ENCODE measurements around the gene DNAJC15.

DNAJC15 gene

GRCh38 chr13:43124490-43124889 is 101.1 kb downstream of the DNAJC15 start:
- FAIRE-seq = no peak
- no peak for DNase-seq (ENCODE audit: low spot score)

- DNase-seq (ENCODE audit: low spot score) (no peak), FAIRE-seq (no peak)
These were observed 103.0 kb downstream of the DNAJC15 start for GRCh38 chr13:43126420-43126819.

GRCh38 chr13:43127103-43127798 is 103.9 kb downstream of the DNAJC15 start:
- no peak for FAIRE-seq
- no peak for DNase-seq (ENCODE audit: low spot score)

- FAIRE-seq (no peak), DNase-seq (ENCODE audit: low spot score) (no peak)
These were observed 104.4 kb downstream of the DNAJC15 start for GRCh38 chr13:43127827-43128226.

- no peak for FAIRE-seq
These were observed 105.1 kb downstream of the DNAJC15 start for GRCh38 chr13:43128504-43128961.

GRCh38 chr13:43129066-43129465 is 105.7 kb downstream of the DNAJC15 start:
- no peak for FAIRE-seq
- DNase-seq (ENCODE audit: low spot score) = no peak

More at GRCh38 chr13:43128504-43128961, 105.1 kb downstream of the DNAJC15 start:
- DNase-seq (ENCODE audit: low spot score) = no peak

- FAIRE-seq = no peak
- DNase-seq (ENCODE audit: low spot score) = no peak
These were observed 106.2 kb downstream of the DNAJC15 start for GRCh38 chr13:43129511-43130110.

GRCh38 chr13:43132257-43132656 is 108.9 kb downstream of the DNAJC15 start:
- FAIRE-seq (no peak), DNase-seq (ENCODE audit: low spot score) (no peak)

GRCh38 chr13:43132911-43133310 is 109.5 kb downstream of the DNAJC15 start:
- DNase-seq (ENCODE audit: low spot score) = no peak
- no peak for FAIRE-seq

- DNase-seq (ENCODE audit: low spot score) = no peak
- FAIRE-seq = no peak
These were observed 110.4 kb downstream of the DNAJC15 start for GRCh38 chr13:43133792-43134191.

GRCh38 chr13:43134868-43135267 is 111.5 kb downstream of the DNAJC15 start:
- DNase-seq (ENCODE audit: low spot score) (no peak), FAIRE-seq (no peak)

- no peak for FAIRE-seq
These were observed 112.1 kb downstream of the DNAJC15 start for GRCh38 chr13:43135516-43135915.

GRCh38 chr13:43136920-43137575 is 113.7 kb downstream of the DNAJC15 start:
- FAIRE-seq (no peak), DNase-seq (ENCODE audit: low spot score) (no peak)

More at GRCh38 chr13:43135516-43135915, 112.1 kb downstream of the DNAJC15 start:
- DNase-seq (ENCODE audit: low spot score) = no peak

- FAIRE-seq (no peak), DNase-seq (ENCODE audit: low spot score) (no peak)
These were observed 115.8 kb downstream of the DNAJC15 start for GRCh38 chr13:43139211-43139610.

- DNase-seq (ENCODE audit: low spot score) = no peak
- no peak for FAIRE-seq
These were observed 116.5 kb downstream of the DNAJC15 start for GRCh38 chr13:43139921-43140320.

GRCh38 chr13:43140985-43141384 is 117.6 kb downstream of the DNAJC15 start:
- DNase-seq (ENCODE audit: low spot score) (no peak), FAIRE-seq (no peak)

GRCh38 chr13:43141685-43142084 is 118.3 kb downstream of the DNAJC15 start:
- no peak for DNase-seq (ENCODE audit: low spot score)
- FAIRE-seq = no peak

- no peak for DNase-seq (ENCODE audit: low spot score)
- FAIRE-seq = no peak
These were observed 120.2 kb downstream of the DNAJC15 start for GRCh38 chr13:43143591-43143990.

- DNase-seq (ENCODE audit: low spot score) (no peak), FAIRE-seq (no peak)
These were observed 122.3 kb downstream of the DNAJC15 start for GRCh38 chr13:43145534-43146196.

- DNase-seq (ENCODE audit: low spot score) = no peak
- FAIRE-seq = no peak
These were observed 123.0 kb downstream of the DNAJC15 start for GRCh38 chr13:43146400-43146799.

GRCh38 chr13:43150369-43151207 is 127.2 kb downstream of the DNAJC15 start:
- DNase-seq (ENCODE audit: low spot score) (no peak), FAIRE-seq (no peak)

All from RCC 7860 (cell line).